GM18505 (cell line): ENCODE results near the gene ST6GALNAC4.

Experiments
- ATAC-seq: cut with Tn5 transposase; IDR thresholded peaks from one replicate; pipeline ENCODE4 v1.9.1; 2021; ENCODE audit not compliant: unreplicated experiment
- POLR2A ChIP-seq: IDR thresholded peaks from 4 replicates; pipeline ENCODE4 v1.6.1; 2011; ENCODE audit warnings: borderline replicate concordance; ENCODE audit not compliant: insufficient read depth, insufficient read length; ENCODE audit errors: extremely low read depth

Gene ST6GALNAC4

GRCh38 chr9:127905788-127906191, 11.1 kb downstream of the ST6GALNAC4 start:
- TF ChIP-seq POLR2A, result no peak
- ATAC-seq, result no peak

- ATAC-seq, result no peak
- no peak for TF ChIP-seq POLR2A
Measured at GRCh38 chr9:127905004-127905728, 11.7 kb downstream of the ST6GALNAC4 start.

- TF ChIP-seq POLR2A, result peak; percentile 30
- ATAC-seq, result no peak
Measured at GRCh38 chr9:127904561-127905003, 12.3 kb downstream of the ST6GALNAC4 start.

GRCh38 chr9:127903557-127904475, 13.0 kb downstream of the ST6GALNAC4 start:
- no peak for ATAC-seq
- TF ChIP-seq POLR2A, result peak; percentile 50

- ATAC-seq, result peak; percentile 70
- TF ChIP-seq POLR2A, result peak; percentile 53
Measured at GRCh38 chr9:127899128-127899943, 17.5 kb downstream of the ST6GALNAC4 start, which contains the start of gene ST6GALNAC6. TSS of gene ST6GALNAC6 (minus strand) at chr9:127899603. CDS start at chr9:127897981, 1,622 bp downstream.

- no peak for TF ChIP-seq POLR2A
- peak; percentile 20 for ATAC-seq
Measured at GRCh38 chr9:127898433-127899127, 18.3 kb downstream of the ST6GALNAC4 start.

GRCh38 chr9:127897193-127897692, 19.6 kb downstream of the ST6GALNAC4 start:
- TF ChIP-seq POLR2A, result no peak
- ATAC-seq, result no peak

- TF ChIP-seq POLR2A, result no peak
- ATAC-seq, result no peak
Measured at GRCh38 chr9:127896395-127897192, 20.2 kb downstream of the ST6GALNAC4 start.

GRCh38 chr9:127895811-127896210, 21.0 kb downstream of the ST6GALNAC4 start:
- no peak for TF ChIP-seq POLR2A
- no peak for ATAC-seq

- ATAC-seq, result no peak
- TF ChIP-seq POLR2A, result no peak
Measured at GRCh38 chr9:127893392-127893791, 23.4 kb downstream of the ST6GALNAC4 start.

- TF ChIP-seq POLR2A, result no peak
- no peak for ATAC-seq
Measured at GRCh38 chr9:127892831-127893230, 24.0 kb downstream of the ST6GALNAC4 start.
